Parathyroid adenoma (tissue), 2 donors: ENCODE measurements around the gene SETD3.

Experiments used
- H2AFZ ChIP-seq: fragments of 300-600 bp; sonication (generic); one replicate; pipeline ENCODE4 v1.7.0; 2017; ENCODE audit warnings: antibody characterized with exemption, mild to moderate bottlenecking
- H3K27ac ChIP-seq: fragments of 300-600 bp; sonication (generic); one replicate; pipeline ENCODE4 v1.7.0; 2017
- H3K27me3 ChIP-seq: fragments of 300-600 bp; sonication (generic); one replicate; pipeline ENCODE4 v1.7.0; 2017; ENCODE audit warnings: low read length; ENCODE audit not compliant: control insufficient read depth, insufficient read depth
- H3K36me3 ChIP-seq: fragments of 300-600 bp; sonication (generic); one replicate; pipeline ENCODE4 v1.7.0; 2017; ENCODE audit warnings: low read length; ENCODE audit not compliant: control insufficient read depth, insufficient read depth
- H3K4me1 ChIP-seq: fragments of 300-600 bp; sonication (generic); one replicate; pipeline ENCODE4 v1.7.0; 2017; ENCODE audit warnings: control low read depth
- H3K4me2 ChIP-seq: fragments of 300-600 bp; sonication (generic); one replicate; pipeline ENCODE4 v1.7.0; 2017; ENCODE audit warnings: low read length
- H3K4me3 ChIP-seq: fragments of 300-600 bp; sonication (generic); one replicate; pipeline ENCODE4 v1.7.0; 2017; ENCODE audit warnings: low read depth, low read length
- H3K79me2 ChIP-seq: fragments of 300-600 bp; sonication (generic); one replicate; pipeline ENCODE4 v1.7.0; 2017; ENCODE audit warnings: control low read depth
- H3K9ac ChIP-seq: fragments of 300-600 bp; sonication (generic); one replicate; pipeline ENCODE4 v1.7.0; 2017; ENCODE audit warnings: mild to moderate bottlenecking
- H3K9me3 ChIP-seq: fragments of 300-600 bp; sonication (generic); one replicate; pipeline ENCODE4 v1.7.0; 2017; ENCODE audit warnings: low read length; ENCODE audit not compliant: control insufficient read depth
- CTCF ChIP-seq: fragments of 300-600 bp; sonication (generic); IDR thresholded peaks from one replicate; pipeline ENCODE4 v1.7.0; 2017; ENCODE audit warnings: antibody characterized with exemption, mild to moderate bottlenecking
- donor health status: primary hyperparathyroidism.

Gene SETD3

GRCh38 chr14:99363616-99364290, 116.9 kb downstream of the SETD3 start:
- no peak overlapping the region for H2AFZ ChIP-seq
- H3K4me3 ChIP-seq: no peak overlapping the region
- H3K36me3 ChIP-seq: no peaks in the 10 kb centered on the region
- H3K4me2 ChIP-seq: no peak overlapping the region
- H3K27me3 ChIP-seq: no peaks in the 10 kb centered on the region
- TF ChIP-seq CTCF: no peak
- H3K4me1 ChIP-seq: no peaks in the 10 kb centered on the region
- no peaks in the 10 kb centered on the region for H3K9me3 ChIP-seq
- no peak overlapping the region for H3K27ac ChIP-seq
- no peak overlapping the region for H3K9ac ChIP-seq
- no peaks in the 10 kb centered on the region for H3K79me2 ChIP-seq

- Histone ChIP-seq H3K36me3 (no peaks in the 10 kb centered on the region), H3K4me2 (no peak overlapping the region), H3K4me1 (no peaks in the 10 kb centered on the region), H3K9me3 (no peaks in the 10 kb centered on the region), H3K4me3 (no peak overlapping the region), H2AFZ (no peak overlapping the region), H3K27ac (no peak overlapping the region), H3K9ac (no peak overlapping the region), H3K79me2 (no peaks in the 10 kb centered on the region), H3K27me3 (no peaks in the 10 kb centered on the region)
- TF ChIP-seq CTCF: no peak
These were observed 117.6 kb downstream of the SETD3 start for GRCh38 chr14:99363051-99363450.

- Histone ChIP-seq H3K27ac (no peak overlapping the region), H3K79me2 (no peaks in the 10 kb centered on the region), H3K4me1 (no peaks in the 10 kb centered on the region), H3K4me3 (no peak overlapping the region), H3K4me2 (no peak overlapping the region), H3K27me3 (no peaks in the 10 kb centered on the region), H3K9ac (no peak overlapping the region), H3K9me3 (no peaks in the 10 kb centered on the region), H2AFZ (no peak overlapping the region), H3K36me3 (no peaks in the 10 kb centered on the region)
- TF ChIP-seq CTCF: no peak
These were observed 119.0 kb downstream of the SETD3 start for GRCh38 chr14:99361596-99362215.

GRCh38 chr14:99360774-99361595, 119.7 kb downstream of the SETD3 start:
- Histone ChIP-seq H3K79me2 (no peaks in the 10 kb centered on the region), H3K27ac (no peak overlapping the region), H3K9ac (no peak overlapping the region), H3K36me3 (no peaks in the 10 kb centered on the region), H3K27me3 (no peaks in the 10 kb centered on the region), H3K4me2 (no peak overlapping the region), H3K4me3 (no peak overlapping the region), H3K9me3 (no peaks in the 10 kb centered on the region), H3K4me1 (no peaks in the 10 kb centered on the region), H2AFZ (no peak overlapping the region)
- no peak for TF ChIP-seq CTCF
